Left kidney (tissue), 2 donors: ENCODE results near the gene ASB14. TPM values are rescaled to one million over a fixed set of nuclear protein-coding genes. Genes with fewer than 3 reads are reported as not detected.
A peak's percentile ranks its signal among the peaks of the same experiment; 100 is the strongest.

Source experiments
- DNase-seq: peaks from one replicate; pipeline ENCODE4 v3.0.0-alpha.2; 2013
- polyA plus RNA-seq: library from polyadenylated mRNA; unstranded; fragments of 120-200 nt; gene quantifications from one replicate; pipeline ENCODE4 v1.2.1, GENCODE V29; 2013; ENCODE audit not compliant: insufficient read length

The ASB14 gene
- polyA plus RNA-seq, 1 donor: 1.4 TPM

DNA sequence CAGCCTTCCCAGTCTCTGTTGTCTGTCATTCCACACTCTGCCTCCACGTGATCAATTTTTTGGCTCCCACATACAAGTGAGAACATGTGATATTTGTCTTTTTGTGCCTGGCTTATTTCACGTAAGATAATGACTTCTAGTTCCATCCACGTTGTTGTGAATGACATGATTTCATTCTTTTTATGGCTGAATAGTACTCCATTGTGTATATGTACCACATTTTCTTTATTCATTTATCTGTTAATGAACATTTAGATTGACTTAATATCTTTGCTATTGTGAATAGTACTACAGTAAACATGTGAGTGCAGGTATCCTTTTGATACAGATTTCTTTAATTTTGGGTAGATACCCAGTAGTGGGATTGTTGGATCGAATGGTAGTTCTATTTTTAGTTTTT lies 31.4 kb downstream of the ASB14 start:
- DNase-seq: no peak

DNA sequence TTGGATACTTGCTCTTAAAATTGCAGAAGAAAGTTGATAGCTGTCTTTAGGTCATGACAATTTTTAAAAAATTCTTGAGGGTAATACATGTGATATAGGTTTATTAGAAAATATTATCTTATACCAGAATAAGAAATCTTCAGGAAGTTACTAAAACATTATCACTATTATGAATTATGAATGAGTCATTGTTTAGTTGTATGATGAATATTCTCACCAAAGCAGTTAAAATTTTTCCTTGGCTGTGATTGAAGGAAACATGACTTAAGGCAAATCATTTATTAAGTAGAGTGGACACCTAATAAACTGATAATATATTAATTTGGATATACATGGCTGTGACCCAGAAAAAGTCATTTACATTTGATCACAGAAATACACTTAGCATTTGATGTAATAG lies 34.8 kb downstream of the ASB14 start:
- DNase-seq: no peak

DNA sequence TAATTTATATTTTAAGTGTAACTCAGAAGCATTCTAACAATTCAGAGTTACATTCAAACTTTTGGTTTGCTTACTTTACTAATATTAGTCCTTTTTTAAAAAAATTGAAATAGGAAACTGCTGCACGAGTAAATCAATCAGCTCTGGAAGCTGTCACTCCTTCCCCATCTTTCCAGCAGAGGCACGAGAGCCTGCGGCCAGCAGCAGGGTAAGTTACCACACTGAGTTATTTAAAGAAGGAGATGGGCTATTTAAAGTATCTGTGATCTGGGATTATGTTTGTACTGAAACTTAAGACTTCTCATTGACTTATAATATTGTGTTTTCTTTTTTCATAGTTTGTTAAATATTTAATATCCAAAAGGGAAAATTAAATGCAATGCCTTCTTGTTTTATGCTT lies 35.6 kb downstream of the ASB14 start:
- no peak for DNase-seq

DNA sequence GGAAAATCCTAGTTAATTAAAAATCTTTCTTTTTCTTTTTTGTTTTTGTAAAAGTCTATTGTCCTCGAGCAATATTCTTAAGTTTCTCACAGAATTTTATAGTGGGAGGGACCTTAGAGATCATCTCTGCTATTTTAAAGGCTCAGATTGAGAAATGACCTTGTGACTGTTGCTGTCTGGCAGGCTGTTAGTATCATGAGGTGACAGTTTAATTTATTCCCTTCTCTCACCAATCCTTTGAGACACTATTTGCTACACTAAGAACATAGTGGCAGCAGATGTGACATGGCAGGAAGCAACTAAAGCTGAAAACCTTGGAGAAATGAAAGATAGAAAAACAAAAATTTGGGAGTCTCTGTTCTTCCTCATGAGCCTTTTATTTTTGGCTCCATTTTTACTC lies 40.1 kb downstream of the ASB14 start:
- no peak for DNase-seq

DNA sequence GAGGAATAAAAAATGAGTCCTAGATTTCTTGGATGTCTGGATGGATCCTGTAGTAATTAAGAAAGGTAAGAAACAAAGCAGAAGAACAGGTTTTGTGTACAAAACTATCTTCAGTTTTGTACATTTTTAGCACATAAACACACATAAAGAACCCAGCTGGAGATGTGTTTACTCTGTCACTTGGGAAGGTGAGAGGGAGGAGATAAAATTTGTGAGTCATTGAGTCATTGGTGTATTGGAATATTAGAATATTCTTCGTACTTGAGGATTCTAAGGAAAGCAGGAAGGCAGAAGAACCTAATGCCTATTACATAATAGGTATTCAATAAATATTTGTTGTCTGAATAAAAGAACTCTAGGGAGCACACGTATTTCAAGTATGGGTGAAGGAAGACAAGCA lies 47.5 kb downstream of the ASB14 start:
- no peak for DNase-seq

DNA sequence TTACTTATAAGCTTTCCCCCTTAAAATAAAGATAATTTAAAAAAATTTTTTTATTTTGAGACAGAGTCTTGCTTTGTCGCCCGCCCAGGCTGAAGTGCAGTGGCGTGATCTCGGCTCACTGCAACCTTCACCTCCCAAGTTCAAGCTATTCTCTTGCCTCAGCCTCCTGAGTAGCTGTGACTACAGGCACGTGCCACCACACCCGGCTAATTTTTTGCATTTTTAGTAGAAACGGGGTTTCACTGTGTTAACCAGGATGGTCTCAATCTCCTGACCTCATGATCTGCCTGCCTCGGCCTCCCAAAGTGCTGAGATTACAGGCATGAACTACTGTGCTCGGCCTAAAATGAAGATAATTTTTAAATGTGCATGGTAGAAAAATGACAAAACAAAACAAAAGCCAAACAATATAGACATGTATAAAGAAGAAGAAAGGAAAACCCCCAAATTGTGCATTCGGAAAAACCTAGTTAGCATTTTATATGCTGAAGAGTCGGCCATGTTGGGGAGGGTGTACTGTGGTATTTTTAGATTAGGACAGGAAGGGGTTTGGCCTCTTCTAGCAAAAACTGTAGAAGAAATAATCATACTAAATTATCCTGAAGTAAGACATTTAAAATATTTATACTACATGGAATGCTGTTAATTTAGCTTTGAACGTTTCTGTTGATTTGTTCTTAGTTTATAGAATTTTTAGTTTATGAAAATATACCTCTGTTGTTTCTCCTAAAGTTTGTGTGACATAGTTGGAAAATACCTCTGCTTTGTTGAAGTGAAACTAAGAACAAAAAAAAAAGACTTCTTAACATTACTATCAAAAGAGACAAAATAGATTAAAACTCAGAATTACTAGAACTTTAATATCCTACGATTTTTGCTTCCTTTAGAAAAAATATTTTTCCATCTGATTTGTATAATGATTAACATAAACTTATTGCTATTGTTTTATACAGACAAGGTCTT lies 57.6 kb downstream of the ASB14 start:
- DNase-seq: no peak

DNA sequence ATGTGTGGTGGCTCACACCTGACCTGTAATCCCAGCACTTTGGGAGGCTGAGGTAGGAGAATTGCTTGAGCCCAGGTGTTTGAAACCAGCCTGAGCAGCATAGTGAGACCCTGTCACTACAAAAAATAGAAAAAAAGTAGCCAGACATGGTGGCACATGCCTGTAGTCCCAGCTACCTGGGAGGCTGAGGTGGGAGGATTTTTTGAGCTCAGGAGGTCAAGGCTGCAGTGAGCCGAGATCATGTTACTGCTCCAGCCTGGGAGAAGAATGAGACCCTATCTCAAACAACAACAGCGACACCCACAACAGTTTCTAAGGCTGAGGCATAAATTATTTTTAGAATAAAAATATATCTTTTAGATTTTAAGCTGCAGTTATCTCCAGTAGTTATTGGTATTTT lies 58.7 kb downstream of the ASB14 start:
- no peak for DNase-seq

DNA sequence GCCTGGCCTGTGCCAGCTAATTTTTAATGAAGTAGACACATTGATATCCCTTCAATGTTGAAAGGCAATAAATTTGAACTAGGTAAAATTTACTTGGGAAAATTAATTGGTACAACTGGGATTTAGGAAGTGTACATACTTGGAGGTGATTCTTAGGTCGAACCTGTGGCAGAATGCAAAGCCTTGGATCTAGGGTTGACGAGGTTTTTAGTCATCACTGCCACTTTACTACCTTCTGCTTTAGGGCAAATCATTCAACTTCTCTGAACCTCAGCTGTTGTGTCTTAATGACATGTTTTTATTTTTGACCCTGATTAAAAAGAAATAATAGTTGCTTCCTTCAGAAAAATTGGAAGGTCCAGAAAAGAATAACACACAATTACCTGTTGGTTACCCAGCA lies 62.5 kb downstream of the ASB14 start:
- no peak for DNase-seq

DNA sequence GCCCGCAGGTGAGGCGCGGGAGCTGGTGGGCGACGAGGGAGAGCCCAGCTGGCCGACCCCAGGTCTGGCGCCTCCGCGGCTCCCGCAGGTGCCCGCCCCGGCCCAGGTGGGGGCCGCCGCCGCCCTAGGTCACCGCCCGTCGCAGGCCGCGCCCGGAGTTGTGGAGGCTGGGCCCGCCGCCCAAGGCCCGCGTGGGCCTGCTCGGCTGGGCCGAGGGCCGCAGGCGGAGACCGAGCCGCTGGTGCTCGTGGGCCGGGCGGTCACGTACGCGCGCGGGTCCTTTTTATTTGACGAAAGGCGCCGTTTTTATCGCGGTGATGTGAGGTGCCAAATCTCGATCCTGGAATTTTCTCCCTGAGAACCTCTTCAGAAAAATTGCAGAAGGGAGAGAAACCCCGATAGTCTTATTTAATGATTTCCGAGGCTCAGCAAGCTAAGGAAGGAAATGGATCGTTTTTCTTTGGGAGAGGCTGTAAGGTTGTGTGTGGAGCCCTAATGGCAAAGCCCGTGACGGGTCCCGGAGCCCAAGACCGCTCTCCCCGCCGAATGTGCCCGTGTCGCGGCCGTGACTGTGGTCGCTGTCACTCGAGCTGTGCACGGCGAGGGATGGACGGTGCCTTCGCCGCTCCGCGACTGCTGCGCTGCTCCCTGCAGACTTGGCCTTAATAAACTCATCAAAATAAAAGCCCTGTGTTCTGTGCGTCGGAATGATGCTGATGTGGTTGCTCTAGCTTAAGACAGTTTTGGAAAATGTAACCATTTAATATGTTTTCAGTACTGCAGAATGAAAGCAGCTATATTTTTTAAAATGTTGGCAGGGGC lies 64.3 kb downstream of the ASB14 start:
- peak; percentile 55 for DNase-seq

DNA sequence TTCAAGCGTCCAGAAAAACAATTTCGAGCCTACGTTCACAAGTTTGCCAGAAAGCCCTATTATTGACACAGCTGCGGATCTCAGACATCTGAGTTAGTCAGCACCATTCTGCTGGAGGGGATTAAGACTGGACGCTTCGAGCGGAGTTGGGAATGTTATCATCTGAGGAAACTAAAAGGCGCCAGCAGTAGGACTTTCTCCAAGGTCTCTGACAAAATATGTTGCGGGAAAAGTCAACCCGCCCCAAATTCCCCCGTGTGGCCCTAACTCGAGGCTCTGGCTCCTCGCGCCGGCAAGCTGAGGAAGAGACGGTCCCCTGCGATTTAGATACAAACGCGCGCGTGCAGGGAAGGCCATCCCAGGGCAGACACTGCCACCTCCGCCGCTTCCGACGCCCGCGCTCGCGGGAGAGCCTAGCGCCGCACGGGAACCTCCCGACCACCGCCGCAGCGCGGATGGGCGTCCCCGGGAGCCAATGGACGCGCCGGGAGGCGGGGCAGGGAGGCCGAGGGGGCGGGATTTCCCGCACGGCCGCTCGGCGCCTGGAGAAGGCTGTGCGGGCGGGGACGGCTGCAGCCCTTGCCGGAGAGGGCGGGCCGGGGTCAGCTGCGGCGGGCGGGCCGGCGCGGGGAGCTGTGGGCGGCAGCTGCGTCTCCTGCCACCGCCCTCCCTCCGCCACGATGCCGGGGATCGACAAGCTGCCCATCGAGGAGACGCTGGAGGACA lies 65.1 kb downstream of the ASB14 start, which contains the start of gene APPL1:
Gene APPL1, plus strand, starts transcription at position 526 of the 726 bp plus-strand sequence. Its CDS starts 155 bp downstream, at position 681.
- DNase-seq: peak; percentile 92

DNA sequence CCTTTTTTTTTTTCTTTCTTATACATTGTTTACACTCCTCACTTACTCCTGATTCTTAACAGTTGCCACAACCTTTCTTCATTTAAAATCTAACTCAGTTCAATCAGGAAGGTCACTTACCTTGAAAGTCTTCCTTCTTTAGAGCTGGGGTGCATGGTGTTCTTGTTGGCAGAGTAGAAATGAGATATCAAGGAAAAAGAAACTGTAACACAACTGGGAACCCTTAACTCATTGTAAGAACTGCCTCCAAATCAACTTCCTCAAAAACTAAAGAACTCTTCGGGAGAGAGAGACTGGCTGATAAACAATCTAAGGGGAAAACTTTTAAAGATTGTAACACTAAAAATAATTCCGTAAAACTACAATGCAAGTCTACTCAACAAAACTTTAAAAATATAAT lies 66.3 kb downstream of the ASB14 start:
- no peak for DNase-seq

DNA sequence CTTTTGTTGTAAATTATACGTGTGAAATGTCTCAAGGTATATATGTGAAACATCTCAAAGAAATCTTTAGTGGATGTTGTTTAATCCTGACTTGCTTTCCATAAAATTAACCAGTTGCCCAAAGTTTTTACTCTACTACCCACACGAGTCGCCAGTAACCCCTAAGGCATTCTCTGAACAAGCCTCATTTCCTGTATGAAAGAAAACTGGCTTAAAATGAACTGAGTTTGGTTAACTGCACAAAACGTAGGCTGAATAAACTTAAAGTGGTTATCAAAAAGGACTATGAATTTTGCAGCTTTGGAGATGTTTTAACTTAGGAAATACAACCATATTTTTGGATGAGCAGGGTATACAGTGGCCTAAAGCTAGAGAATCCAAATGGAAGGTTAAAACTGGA lies 67.6 kb downstream of the ASB14 start:
- no peak for DNase-seq

DNA sequence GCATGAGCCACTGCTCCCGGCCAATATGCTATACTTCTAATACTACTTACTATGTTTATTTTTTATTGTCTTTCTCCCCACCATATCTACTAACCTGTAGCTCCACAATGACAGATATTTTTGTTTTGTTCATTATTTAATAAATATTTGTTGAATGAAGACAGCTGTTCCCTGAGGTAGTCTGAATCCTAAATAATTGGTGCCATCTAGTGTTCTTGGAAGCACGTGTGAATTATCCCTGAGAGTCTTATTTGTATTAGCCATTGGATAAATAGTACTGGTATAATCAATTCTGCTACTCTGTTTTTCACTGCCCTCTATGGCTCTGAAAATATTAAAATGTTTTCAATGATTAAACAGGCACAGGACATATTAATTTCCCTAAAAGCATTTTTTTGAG lies 70.6 kb downstream of the ASB14 start:
- DNase-seq: no peak

Other genes with a start within 250 kb of the ASB14 start
- gene SPATA12, start 232.0 kb downstream of the ASB14 start, polyA plus RNA-seq: 0.22 TPM
- 66.6 TPM for gene IL17RD, start 127.3 kb downstream of the ASB14 start, polyA plus RNA-seq
- 4.5 TPM for gene HESX1, start 92.7 kb downstream of the ASB14 start, polyA plus RNA-seq
- 54.0 TPM for gene APPL1, start 65.0 kb downstream of the ASB14 start, polyA plus RNA-seq